ENCODE measurements around the gene PSMD11.

PSMD11 gene

GRCh38 chr17:32527146-32527545, 82.8 kb downstream of the PSMD11 start:
- TF ChIP-seq POLR2AphosphoS5 (IDR thresholded peaks at IDR 0.05; ENCODE audit: low read depth, low read length) = no peak
- TF ChIP-seq, protein P1, sequence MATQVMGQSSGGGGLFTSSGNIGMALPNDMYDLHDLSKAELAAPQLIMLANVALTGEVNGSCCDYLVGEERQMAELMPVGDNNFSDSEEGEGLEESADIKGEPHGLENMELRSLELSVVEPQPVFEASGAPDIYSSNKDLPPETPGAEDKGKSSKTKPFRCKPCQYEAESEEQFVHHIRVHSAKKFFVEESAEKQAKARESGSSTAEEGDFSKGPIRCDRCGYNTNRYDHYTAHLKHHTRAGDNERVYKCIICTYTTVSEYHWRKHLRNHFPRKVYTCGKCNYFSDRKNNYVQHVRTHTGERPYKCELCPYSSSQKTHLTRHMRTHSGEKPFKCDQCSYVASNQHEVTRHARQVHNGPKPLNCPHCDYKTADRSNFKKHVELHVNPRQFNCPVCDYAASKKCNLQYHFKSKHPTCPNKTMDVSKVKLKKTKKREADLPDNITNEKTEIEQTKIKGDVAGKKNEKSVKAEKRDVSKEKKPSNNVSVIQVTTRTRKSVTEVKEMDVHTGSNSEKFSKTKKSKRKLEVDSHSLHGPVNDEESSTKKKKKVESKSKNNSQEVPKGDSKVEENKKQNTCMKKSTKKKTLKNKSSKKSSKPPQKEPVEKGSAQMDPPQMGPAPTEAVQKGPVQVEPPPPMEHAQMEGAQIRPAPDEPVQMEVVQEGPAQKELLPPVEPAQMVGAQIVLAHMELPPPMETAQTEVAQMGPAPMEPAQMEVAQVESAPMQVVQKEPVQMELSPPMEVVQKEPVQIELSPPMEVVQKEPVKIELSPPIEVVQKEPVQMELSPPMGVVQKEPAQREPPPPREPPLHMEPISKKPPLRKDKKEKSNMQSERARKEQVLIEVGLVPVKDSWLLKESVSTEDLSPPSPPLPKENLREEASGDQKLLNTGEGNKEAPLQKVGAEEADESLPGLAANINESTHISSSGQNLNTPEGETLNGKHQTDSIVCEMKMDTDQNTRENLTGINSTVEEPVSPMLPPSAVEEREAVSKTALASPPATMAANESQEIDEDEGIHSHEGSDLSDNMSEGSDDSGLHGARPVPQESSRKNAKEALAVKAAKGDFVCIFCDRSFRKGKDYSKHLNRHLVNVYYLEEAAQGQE (IDR thresholded peaks at IDR 0.05; ENCODE audit: insufficient read depth in 1 of 2, low read depth in 2 of 2, low read length in 2 of 2) = no peak
- no peak for TF ChIP-seq TAF1 (IDR thresholded peaks at IDR 0.05; ENCODE audit: borderline replicate concordance, insufficient read depth, low read length)
- TF ChIP-seq SIN3A (IDR thresholded peaks at IDR 0.05; ENCODE audit: borderline replicate concordance, insufficient read depth, low read length) = no peak
- no peak for TF ChIP-seq FOXP2 (optimal IDR thresholded peaks at IDR 0.05; ENCODE audit: borderline replicate concordance, extremely low read depth, extremely low read length, insufficient read depth)

- TF ChIP-seq SIN3A (IDR thresholded peaks at IDR 0.05; ENCODE audit: borderline replicate concordance, insufficient read depth, low read length) = no peak
Observed at GRCh38 chr17:32528825-32529224, 84.5 kb downstream of the PSMD11 start.

DNA sequence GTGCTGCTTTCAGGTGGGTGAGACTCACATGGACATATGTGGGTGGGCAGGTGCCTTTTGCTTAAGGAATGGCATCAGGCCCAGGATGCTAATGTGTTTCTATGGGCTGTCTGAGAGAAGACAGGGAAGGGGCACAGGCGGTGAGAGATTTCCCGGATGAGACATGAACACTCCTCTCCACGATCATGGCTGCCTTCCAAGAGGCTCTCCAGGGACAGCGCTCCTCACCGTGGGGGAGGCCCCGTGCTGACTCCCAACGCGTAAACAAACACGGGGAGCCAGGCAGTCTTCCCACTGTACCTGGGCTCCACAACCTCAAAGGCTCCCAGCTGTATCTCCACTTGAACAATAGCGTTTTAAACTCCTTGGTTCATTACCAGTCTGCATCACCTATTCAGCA, 85.3 kb downstream of the PSMD11 start:
- TF ChIP-seq SIN3A (IDR thresholded peaks at IDR 0.05; ENCODE audit: borderline replicate concordance, insufficient read depth, low read length) = no peak
- TF ChIP-seq FOXP2 (optimal IDR thresholded peaks at IDR 0.05; ENCODE audit: borderline replicate concordance, extremely low read depth, extremely low read length, insufficient read depth) = peak; percentile 45
- no peak for TF ChIP-seq TAF1 (IDR thresholded peaks at IDR 0.05; ENCODE audit: borderline replicate concordance, insufficient read depth, low read length)

All from PFSK-1 (cell line).